HUDEP-2 (cell line): ENCODE results near the gene MYL9.

ENCODE experiments used
- DNase-seq, 76 experiments: peaks; one replicate each; lab custom pipeline; 2025; ENCODE audit not compliant: unreplicated experiment in 76 of 76; lab: John Stamatoyannopoulos, UW

MYL9 gene

DNA sequence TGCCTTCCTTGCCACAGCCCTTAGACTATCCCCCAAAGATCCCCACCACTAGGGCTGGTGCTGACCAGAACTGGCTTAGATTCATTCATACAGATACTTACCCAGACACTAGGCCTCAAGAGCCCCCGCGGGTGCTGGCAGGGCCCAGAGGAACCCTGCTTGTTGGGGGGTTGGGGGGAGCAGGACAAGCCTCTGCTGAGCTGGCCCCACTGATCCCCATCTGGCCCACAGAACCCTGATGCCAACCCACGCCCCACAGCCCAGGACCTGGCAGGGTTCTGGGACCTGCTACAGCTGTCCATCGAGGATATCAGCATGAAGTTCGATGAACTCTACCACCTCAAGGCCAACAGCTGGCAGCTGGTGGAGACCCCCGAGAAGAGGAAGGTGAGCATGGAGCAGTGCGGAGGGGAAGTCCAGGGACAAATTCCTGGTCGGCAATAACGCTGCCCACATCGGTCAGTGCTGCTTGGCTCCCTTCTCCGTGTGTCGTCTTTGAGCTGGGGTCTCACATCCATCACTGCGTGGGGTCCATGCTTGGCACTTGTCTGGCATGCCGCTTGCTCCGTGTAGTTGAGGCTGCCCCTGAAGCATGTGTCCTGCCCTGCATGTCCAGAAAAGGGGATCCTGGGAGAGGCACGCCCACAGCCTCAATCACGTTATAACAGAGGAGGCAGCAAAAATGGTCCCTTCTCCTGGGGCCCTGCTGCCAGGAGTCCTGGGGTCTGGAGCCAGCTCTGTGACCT lies 15.5 kb upstream of the MYL9 start:
- no peak for DNase-seq

DNA sequence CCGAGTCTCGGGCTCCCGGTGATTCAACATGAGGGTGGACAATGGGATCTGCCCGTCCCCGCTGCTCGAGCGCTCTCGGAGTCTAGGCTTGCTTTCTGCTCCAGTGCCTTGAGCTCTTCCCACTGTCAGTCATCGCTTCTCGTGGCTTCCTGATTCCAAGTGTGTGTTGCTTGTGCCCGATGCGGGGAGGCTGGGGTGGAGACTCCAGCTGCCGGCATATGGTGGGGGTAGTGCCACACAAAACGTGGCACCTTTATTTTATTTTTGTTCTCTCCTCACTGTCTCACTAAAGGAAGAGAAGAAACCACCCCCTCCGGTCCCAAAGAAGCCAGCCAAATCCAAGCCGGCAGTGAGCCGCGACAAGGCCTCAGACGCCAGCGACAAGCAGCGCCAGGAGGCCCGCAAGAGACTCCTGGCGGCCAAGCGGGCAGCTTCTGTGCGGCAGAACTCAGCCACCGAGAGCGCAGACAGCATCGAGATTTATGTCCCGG lies 14.8 kb upstream of the MYL9 start:
- no peak for DNase-seq

DNA sequence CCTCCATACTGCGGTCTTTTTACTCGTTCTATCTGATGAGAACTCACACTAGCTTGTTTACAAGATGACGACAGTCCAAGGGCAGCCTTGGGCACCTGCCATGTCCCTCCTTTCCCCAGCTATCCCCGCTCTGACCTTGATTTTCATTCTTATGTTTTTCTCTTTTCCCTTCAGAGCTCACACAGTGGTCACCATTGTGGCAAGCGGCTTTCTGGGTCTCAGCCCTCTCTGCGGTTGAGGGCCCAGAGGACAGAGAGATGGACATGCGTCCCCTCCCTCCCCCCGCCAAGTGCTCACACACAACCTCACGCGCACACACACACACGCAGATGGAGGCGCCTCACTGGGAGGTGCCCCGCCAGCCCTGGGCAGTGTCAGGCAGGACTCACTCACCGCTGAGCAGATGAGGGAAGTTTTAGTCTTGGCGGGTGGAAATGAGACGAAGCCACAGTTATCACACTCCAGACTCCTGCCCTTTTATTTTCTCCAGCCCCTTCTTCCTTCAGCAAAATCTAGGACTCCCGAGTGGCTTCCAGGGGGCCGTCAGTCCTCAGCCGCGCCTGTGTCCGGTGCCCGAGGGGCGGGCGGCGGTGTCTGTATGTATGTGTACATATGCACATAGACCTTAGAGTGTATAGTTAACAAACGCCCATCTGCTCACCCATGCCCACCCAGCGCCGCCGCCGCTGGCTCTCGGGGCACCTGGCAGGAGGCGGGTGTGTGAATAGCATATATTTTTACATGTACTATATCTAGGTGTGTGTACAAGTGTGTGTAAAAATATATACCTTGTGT lies 13.8 kb upstream of the MYL9 start:
- no peak for DNase-seq

DNA sequence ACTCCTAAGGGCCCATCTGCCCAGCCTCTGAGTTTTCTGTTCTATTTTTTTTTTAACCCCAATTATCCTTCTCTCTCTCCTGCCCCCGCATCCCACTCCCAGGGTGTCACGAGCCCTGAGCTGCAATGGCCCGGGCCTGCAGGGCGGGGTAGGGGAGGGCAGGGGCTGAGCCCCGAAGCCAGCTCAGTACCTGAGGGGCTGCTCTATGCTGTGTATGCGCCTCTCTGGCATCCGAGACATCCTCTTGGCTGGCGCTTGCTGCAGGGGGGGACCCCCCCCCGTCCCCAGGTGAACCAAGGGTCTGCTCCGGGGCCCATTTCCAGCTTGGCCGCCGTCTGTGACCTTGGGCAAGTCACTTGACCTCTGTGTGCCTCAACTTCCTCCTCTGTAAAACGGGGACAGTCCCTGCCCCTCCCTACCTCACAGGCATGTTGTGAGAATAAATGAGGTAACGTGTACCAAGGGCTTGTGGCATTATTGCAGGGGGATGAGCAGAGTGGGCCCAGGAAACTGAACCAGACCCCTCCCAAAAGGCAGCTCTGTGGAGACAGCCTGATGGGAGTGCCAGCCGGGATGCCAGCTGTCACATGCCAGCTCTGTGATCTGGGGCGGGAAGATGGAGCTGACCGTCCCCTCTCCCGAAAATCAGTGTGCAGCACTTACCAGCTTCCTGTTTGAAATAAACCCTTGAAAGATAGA lies 13.0 kb upstream of the MYL9 start:
- no peak for DNase-seq

DNA sequence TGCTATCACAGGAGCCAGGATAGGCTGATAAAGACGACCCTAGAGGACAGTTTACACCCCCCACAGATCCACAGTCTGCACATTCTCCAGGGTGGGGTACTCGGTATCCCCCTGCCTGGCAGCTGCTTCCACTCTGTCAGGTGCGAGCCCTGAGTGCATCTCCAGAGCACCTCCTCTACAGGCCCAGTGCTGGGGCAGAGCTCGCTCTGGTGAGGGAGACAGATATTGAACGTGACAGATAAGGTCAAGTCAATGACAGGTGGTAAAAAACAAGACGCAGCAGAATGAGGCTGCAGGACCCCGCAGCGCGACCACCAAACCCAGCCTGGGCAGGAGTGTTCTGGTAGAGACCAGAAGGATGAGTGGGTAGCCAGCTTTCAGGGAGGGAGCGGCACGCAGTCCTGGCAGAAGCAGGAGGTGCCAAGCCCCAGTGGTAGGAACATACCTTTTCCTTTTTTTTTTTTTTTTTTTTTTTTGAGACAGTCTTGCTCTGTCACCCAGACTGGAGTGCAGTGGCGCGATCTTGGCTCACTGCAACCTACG lies 12.4 kb upstream of the MYL9 start:
- DNase-seq: no peak

DNA sequence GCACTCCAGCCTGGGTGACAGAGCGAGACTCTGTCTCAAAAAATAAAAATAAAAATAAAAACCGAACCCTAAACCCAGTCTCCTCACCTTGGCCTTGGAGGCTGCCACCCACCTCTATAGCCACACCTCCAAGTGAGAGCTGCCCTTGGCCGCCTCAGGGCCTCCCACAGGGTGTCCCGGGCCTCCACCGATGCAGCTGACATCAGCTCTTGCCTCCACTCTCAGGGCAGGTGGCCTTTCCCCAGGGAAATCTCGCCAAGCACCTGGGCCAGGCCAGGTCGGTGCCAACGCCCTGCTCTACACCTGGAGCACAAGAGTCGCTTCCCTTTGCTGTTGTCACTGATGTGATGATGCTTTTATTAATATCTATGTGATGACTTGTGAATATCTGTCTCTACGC lies 8.9 kb upstream of the MYL9 start:
- DNase-seq: no peak

DNA sequence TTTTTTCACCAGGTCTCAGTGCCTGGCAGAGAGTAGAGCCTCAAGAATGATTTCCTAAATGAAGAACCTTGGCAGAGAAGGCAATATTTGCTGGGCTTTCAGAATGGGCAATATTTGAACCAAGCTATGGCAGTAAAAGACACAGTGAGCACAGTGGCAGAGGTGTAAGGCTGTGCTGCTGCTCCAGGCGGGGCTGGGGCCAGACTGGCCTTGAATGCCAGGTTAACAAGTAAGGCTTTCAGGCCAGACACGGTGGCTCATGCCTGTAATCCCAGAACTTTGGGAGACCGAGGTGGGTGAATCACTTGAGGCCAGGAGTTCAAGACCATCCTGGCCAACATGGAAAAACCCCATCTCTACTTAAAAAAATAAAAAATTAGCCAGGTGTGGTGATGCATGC lies 8.5 kb upstream of the MYL9 start:
- DNase-seq: no peak

DNA sequence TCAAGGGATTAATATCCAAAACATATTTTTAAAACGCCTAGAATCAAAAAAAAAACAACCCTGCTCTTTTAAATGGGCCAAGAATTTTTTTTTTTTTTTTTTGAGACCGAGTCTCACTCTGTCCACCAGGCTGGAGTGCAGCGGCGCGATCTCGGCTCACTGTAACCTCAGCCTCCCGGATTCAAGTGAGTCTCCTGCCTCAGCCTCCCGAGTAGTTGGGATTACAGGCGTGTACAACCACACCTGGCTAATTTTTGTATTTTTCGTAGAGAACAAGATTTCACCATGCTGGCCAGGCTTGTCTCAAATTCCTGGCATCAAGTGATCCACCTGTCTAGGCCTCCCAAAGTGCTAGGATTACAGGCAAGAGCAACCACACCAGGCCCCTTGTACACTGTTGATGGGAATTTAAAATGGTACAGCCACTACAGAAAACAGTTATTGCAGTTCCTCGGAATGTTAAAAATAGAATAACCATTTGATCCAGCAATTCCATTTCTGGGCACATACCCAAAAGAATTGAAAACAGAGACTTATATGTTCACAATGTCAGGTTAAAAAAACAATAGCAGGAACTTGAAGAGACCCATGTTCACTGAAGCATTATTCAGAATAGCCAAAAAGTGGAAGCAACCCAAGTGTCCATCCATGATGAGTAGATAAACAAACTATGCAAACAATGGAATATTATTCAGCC lies 3.1 kb upstream of the MYL9 start:
- no peak for DNase-seq

DNA sequence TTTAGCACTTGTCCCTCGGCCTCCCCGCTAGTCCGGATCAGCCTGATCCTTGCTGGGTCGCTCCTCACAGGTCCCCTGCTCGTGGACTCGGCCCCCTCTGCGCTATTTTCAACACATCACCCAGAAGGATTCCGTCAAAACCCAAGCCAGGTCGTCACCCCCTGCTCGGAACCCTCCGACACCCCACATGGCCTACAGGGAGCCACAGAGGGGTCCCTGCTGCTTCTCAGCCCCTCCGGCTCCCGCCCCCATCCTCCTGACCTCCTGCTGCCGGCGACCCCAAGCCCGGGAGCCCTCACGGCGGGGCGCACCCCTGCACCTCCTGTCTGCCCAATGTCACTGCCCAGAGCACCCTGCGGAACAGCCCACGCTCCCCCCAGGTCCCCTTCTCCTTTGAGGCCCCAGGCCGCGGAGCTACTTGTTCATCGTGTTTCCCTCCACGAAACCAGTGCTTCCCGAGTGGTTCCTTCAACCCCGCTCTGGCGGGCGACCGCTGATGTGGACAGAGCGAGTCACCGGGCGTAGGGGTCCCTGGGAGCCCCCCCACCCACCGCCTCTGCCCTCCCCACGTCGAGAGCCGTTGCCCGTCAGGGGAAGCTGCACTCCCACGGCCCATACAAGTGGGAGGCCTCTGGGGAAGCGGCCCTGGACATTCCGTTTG lies 638 bp upstream of the MYL9 start:
- no peak for DNase-seq

DNA sequence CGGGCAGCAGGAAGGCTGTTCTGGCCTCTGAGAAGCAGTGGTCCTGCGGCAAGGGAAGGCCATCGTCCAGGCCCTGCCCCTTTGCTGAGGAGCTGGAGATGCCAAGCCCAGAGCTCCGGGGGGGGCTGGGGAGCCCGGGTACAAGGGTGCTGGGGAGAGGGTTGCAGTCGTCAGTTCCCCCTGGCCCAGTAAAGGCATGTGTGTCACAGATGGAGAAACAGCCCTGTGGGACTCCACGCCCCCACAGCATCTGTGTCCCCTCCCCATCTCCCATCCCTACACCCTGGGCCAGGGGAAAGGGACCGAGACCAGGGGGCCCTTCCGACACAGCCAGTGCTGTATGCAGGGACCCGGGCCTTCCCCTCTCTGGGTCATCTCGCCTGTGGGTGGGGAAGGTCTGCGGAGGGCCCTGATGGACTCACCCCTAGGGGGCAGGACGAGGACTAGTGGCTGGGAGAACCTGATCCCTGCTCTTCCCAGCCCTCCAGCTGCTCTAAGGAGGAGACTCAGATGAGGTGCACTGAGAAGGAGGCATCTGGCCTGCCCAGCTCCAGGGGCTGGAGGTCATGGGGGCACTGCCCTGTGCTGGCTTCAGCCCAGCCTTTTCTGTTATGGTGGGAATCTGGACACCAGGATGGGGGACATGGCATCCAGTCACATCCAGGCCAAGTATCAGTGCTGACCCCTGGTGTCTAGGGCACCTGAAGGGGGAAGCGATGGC lies 609 bp downstream of the MYL9 start:
- peak in 1 of 76 experiments; percentile 6 for DNase-seq

DNA sequence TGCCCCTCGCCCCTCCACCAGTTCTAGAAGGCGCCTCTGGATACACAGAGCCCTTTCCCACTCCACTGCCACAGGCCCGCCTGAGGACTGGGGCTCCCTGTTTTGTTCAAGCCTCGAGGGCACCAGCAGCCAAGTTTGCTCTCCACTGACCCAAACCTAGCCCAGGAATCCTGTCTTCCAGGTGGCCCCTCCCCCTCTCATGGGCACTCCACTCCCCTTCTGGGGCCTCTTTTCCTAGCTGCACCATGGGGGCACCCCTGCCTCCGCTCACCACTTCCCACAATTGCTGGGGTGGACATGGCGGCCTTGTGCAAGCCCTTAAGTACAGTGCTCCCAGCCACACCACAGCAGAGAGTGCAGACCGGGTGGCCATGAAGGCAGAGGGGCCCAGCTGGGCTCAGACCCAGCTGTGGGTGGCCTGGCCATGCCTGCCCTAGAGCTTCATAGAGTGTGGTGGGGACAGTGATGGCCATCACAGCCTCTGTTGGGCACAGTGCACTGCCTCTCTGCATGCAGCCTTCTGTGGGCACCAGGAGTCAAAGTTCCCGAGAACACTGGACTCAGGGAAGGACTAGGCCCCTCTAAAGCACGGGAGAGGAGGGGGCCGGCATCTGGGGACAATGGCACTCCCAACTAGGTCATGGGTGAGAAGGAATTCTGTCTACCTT lies 1.3 kb downstream of the MYL9 start:
- no peak for DNase-seq

DNA sequence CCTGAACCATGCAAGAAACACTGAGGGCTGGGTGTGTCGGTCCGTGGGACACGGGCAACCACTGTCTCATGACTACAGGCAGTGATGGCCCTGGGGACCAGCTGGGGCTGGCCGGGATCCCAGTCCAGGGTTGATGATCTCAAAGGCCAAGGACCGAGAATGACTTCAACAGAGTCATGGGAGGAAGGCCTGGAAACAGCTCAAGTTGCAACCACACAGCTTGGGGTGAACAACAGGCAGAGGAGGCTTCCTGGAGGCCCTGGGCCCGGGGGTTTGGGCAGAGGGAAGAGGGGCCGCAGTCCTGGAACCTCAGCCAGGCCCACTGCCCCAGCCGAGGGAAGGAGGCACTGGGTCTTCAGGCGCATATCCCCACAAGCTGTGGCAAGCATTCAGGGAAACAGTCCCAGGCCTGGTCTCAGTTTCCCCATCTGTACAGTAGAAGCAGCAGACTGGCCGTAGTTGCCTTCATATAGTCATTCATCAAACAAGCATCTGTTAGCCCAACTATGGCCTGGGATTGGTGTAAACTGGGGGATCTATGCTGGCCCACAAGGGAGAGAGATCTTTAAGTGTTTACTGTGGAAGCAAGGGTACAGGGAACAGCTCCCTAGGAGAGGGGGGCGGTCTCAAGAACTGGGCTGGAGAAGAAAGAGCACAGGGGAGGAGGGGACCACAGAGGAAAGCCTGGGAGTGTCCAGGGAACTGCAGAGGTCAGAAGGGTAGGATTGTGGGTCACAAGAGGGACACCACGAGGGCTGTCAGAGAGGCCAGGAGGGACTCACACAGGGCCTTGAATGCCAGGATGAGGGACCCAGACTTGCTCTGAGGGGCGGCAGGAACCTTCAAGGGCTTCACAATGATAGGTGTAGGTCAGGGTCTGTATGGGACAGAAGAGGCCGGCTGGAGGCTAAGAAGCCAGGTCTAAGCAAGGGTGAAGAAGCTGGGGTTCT lies 2.1 kb downstream of the MYL9 start:
- no peak for DNase-seq

DNA sequence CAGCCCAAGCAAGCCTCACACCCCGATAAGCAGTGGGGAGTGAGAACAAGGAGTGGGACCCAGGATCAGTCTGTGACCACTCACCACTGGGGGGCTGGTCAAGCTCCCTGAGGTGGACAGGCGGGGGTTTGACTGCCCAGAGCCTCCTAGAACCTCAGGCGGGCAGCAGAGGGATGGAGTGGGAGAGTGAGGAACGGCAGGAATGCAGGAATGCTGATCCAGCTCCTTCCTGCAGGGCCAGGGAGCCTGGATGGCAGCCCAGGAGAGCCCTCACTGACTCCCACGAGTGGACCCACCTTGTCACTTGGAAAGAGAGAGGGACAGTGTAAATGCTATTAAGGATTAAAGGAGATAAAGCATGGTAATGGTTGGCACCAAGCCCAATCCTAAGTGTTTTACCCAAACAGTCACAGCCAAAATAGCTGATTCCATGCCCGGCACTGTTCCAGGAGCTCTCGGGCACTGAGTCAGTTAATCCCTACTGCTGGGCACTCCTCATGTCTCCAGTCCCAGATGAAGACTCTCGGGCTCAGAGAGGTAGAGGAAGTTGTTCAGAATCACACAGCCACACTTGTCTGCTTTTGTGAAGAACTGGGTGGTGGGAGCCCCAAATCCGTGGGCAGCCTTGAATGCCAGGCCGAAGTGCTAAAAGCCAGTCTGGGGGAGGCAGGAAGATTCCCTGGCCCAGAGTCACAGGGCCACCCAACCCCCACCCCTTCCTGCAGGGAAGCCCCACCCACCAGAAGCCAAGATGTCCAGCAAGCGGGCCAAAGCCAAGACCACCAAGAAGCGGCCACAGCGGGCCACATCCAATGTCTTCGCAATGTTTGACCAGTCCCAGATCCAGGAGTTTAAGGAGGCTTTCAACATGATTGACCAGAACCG lies 3.1 kb downstream of the MYL9 start:
- DNase-seq: no peak

DNA sequence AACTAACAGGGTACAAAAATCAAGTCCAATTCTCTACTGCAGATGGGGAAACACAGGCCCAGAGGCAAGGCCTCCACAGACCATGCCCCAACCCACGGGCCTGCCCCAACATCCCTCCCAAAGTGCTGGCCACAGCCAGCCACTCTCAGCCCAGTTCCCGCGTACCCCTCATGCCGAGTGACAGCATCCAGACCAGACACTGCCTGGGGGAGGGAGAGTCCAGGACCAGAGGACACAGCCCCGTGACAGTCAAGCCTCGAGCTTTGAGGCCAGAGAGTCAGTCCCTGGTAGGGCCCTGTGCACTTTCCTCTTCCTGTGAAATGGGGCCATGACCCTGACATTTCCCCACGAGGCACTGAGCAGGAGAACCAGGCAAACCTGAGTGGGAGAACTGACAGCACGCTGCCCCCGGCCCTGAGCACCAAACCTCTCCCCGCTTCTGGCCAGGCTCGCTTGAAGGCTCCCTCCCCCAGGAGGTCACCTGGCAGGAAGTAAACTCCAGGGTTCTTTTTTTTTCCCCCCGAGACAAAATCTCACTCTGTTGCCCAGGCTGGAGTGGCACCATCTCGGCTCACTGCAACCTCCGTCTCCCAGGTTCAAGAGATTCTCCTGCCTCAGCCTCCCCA lies 4.9 kb downstream of the MYL9 start:
- no peak for DNase-seq

DNA sequence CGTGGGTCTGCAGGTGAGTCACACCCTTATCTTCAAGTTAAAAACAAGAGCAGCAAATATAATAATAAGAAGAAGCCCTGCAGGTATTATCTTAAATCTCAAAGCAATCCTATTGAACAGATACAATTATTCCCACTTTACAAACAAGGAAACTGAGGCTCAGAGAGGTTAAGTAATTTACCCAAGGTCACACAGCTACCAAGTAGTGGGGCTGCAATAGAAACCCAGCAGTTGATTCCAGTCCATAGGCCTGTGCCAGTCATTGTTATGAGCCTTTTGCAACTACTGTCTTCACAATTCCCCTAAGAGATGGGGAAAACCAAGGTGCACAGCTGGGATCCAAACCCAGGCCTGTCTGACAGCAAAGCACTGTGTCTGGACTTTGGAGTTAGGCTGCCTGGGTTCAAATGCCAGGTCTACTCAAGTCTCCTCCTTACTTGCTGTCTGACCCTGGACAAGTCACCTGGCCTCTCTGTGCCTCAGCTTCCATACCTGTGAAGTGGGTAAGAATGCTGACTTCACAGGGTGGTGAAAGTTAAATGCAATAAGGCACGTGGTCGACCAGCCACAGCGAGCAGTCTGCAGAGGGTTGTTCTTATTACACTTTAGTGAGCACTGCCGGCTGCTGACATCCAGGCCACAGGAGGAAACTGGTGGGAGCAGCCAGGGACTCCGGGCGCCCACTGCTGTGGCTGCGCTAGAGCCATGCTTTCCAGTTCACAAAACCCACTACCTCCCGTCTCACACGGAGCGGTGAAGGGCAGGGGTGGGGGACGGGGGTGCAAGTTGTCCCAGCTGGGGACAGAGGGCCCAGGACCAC lies 6.1 kb downstream of the MYL9 start:
- no peak for DNase-seq

DNA sequence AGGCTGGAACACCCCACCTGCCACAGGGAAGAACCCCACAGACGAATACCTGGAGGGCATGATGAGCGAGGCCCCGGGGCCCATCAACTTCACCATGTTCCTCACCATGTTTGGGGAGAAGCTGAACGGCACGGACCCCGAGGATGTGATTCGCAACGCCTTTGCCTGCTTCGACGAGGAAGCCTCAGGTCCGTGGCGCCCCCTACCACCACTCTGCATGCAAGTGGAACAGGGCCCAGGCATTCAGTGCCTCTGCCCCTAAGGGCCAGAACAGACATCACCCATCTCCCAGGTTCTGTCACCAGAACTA lies 6.6 kb downstream of the MYL9 start:
- no peak for DNase-seq
